ENCODE data around the gene PRODH. TPM values are rescaled to one million over a fixed set of nuclear protein-coding genes. Genes with fewer than 3 reads are reported as not detected.
"Not testable (repeated sequence)": the region's sequence is repeated elsewhere in the genome, so short reads cannot be mapped to it uniquely, and the experiment has no call there.

The PRODH gene
- polyA plus RNA-seq, 1 of the 3 experiments (the other 2 are of a cell fraction), result 0.03 TPM

DNA sequence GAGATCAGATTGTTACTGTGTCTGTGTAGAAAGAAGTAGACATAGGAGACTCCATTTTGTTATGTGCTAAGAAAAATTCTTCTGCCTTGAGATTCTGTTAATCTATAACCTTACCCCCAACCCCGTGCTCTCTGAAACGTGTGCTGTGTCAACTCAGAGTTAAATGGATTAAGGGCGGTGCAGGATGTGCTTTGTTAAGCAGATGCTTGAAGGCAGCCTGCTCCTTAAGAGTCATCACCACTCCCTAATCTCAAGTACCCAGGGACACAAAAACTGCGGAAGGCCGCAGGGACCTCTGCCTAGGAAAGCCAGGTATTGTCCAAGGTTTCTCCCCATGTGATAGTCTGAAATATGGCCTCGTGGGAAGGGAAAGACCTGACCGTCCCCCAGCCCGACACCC is 2.6 kb upstream of the PRODH start:
- H3K9me2 ChIP-seq; H3K27me3 ChIP-seq (ENCODE audit: insufficient read depth); H3K4me2 ChIP-seq; H3K36me3 ChIP-seq (replicated peaks in 1 of 2; ENCODE audit: control insufficient read depth in 1 of 2, insufficient read depth in 2 of 2, low read length in 1 of 2); H3K9me3 ChIP-seq; H4K20me1 ChIP-seq (ENCODE audit: insufficient read depth); DNase-seq; H3K4me3 ChIP-seq (ENCODE audit: low read depth in 2 of 2, low read length in 1 of 2); H3K27ac ChIP-seq (ENCODE audit: low read depth in 2 of 2, low read length in 1 of 2); H2AFZ ChIP-seq (ENCODE audit: low read depth); H3K4me1 ChIP-seq (ENCODE audit: control insufficient read depth in 1 of 2, insufficient read depth in 2 of 2, low read depth in 1 of 2, low read length in 1 of 2); H3K9ac ChIP-seq; H3F3A ChIP-seq (replicated peaks; ENCODE audit: insufficient read depth); POLR2A ChIA-PET; H3K79me2 ChIP-seq (ENCODE audit: insufficient read depth); CTCF ChIA-PET: not testable (repeated sequence)
- no CpG with 5 or more reads among the region's 8 CpGs for WGBS (ENCODE audit: low lambda C conversion rate)

DNA sequence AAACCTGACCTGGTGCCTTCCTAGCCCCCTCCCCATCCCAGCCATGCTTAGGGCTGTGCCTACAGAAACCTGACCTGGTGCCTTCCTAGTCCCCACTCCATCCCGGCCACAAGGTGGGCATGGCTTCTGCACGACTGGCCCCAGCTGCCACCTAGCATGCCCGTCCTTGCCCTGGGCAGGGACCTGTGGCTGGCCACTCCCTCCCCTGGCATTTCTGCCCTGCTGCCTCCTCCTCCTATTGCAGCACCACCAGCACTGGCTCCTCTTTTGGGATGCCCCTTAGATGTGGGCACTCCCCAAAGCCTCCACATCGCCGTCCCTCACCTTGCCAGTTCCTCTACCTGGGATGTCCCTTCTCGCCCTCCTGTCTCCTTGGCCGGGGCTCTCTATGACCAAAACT is 1.4 kb downstream of the PRODH start:
- H3K36me3 ChIP-seq (replicated peaks in 1 of 2; ENCODE audit: control insufficient read depth in 1 of 2, insufficient read depth in 2 of 2, low read length in 1 of 2); H3K9me3 ChIP-seq; DNase-seq; H3K4me2 ChIP-seq; H2AFZ ChIP-seq (ENCODE audit: low read depth); H3K4me1 ChIP-seq (ENCODE audit: control insufficient read depth in 1 of 2, insufficient read depth in 2 of 2, low read depth in 1 of 2, low read length in 1 of 2); H4K20me1 ChIP-seq (ENCODE audit: insufficient read depth); H3K79me2 ChIP-seq (ENCODE audit: insufficient read depth); H3F3A ChIP-seq (replicated peaks; ENCODE audit: insufficient read depth); H3K4me3 ChIP-seq (ENCODE audit: low read depth in 2 of 2, low read length in 1 of 2); H3K9me2 ChIP-seq; H3K9ac ChIP-seq; H3K27ac ChIP-seq (ENCODE audit: low read depth in 2 of 2, low read length in 1 of 2); POLR2A ChIA-PET; H3K27me3 ChIP-seq (ENCODE audit: insufficient read depth): not testable (repeated sequence)
- no CpG with 5 or more reads among the region's 7 CpGs for WGBS (ENCODE audit: low lambda C conversion rate)
- CTCF ChIA-PET, result interaction anchor here (1.1 to 3.6 kb wide), 2 partner anchors 19 to 26 kb away, joined by 4 to 16 read pairs; no protein-coding TSS in a partner anchor

DNA sequence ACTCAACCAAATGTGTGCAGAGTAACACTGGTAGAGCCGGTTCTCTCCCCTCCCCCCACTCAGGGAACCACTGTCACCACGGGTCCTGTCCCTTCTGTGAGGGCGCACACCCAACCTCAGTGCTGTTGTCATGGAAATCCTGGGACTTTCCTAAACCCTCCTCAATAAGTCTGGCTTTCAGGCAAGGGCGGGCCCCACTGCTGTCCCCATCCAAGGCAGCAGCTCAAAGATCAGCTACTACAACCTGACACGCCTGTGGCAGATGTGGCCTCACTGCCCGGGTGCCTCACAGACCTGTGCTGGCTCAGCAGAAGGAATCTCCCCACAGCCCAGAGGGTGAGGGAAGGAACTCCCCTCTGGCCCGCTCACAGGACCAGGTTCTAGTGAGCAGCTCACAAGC is 2.2 kb downstream of the PRODH start:
- H4K20me1 ChIP-seq (ENCODE audit: insufficient read depth), result no peaks in the 10 kb centered on the region
- no peaks in the 10 kb centered on the region for H3K4me1 ChIP-seq (ENCODE audit: control insufficient read depth in 1 of 2, insufficient read depth in 2 of 2, low read depth in 1 of 2, low read length in 1 of 2)
- no peaks in the 10 kb centered on the region for H3F3A ChIP-seq (replicated peaks; ENCODE audit: insufficient read depth)
- POLR2A ChIA-PET, result no interaction called here
- no peak overlapping the region for H2AFZ ChIP-seq (ENCODE audit: low read depth)
- CTCF ChIA-PET, result interaction anchor here (1.1 to 1.2 kb wide), 2 partner anchors 20 to 26 kb away, joined by 3 to 4 read pairs; no protein-coding TSS in a partner anchor
- H3K36me3 ChIP-seq (replicated peaks in 1 of 2; ENCODE audit: control insufficient read depth in 1 of 2, insufficient read depth in 2 of 2, low read length in 1 of 2), result no peaks in the 10 kb centered on the region
- no peak overlapping the region for H3K9ac ChIP-seq
- WGBS (ENCODE audit: low lambda C conversion rate), result no CpG with 5 or more reads among the region's 7 CpGs
- H3K9me3 ChIP-seq, result no peaks in the 10 kb centered on the region
- no peaks in the 10 kb centered on the region for H3K79me2 ChIP-seq (ENCODE audit: insufficient read depth)
- no peak overlapping the region for H3K27ac ChIP-seq (ENCODE audit: low read depth in 2 of 2, low read length in 1 of 2)
- H3K4me3 ChIP-seq (ENCODE audit: low read depth in 2 of 2, low read length in 1 of 2), result no peak overlapping the region
- no peaks in the 10 kb centered on the region for H3K27me3 ChIP-seq (ENCODE audit: insufficient read depth)
- no peak for DNase-seq
- H3K4me2 ChIP-seq, result no peak overlapping the region
- no peaks in the 10 kb centered on the region for H3K9me2 ChIP-seq
- TF ChIP-seq FOXJ3 (CRISPR knock-in tag; IDR thresholded peaks at IDR 0.05), result no peak
- TF ChIP-seq, protein P1, sequence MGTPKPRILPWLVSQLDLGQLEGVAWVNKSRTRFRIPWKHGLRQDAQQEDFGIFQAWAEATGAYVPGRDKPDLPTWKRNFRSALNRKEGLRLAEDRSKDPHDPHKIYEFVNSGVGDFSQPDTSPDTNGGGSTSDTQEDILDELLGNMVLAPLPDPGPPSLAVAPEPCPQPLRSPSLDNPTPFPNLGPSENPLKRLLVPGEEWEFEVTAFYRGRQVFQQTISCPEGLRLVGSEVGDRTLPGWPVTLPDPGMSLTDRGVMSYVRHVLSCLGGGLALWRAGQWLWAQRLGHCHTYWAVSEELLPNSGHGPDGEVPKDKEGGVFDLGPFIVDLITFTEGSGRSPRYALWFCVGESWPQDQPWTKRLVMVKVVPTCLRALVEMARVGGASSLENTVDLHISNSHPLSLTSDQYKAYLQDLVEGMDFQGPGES (IDR thresholded peaks at IDR 0.05; ENCODE audit: low read depth, low read length), result no peak
- TF ChIP-seq FOXM1 (IDR thresholded peaks at IDR 0.05; ENCODE audit: low read depth), result no peak
- TF ChIP-seq, protein P2, sequence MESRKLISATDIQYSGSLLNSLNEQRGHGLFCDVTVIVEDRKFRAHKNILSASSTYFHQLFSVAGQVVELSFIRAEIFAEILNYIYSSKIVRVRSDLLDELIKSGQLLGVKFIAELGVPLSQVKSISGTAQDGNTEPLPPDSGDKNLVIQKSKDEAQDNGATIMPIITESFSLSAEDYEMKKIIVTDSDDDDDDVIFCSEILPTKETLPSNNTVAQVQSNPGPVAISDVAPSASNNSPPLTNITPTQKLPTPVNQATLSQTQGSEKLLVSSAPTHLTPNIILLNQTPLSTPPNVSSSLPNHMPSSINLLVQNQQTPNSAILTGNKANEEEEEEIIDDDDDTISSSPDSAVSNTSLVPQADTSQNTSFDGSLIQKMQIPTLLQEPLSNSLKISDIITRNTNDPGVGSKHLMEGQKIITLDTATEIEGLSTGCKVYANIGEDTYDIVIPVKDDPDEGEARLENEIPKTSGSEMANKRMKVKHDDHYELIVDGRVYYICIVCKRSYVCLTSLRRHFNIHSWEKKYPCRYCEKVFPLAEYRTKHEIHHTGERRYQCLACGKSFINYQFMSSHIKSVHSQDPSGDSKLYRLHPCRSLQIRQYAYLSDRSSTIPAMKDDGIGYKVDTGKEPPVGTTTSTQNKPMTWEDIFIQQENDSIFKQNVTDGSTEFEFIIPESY (IDR thresholded peaks at IDR 0.05; ENCODE audit: borderline replicate concordance, low read depth), result no peak
- TF ChIP-seq SIN3A (IDR thresholded peaks at IDR 0.05; ENCODE audit: borderline replicate concordance, low read depth, low read length), result no peak
- TF ChIP-seq EP300 (IDR thresholded peaks at IDR 0.05; ENCODE audit: borderline replicate concordance in 1 of 2, low read depth in 1 of 2, low read length in 1 of 2), result no peak
- TF ChIP-seq ELF1 (IDR thresholded peaks at IDR 0.05), result no peak
- no peak for TF ChIP-seq FOSL2 (IDR thresholded peaks at IDR 0.05; ENCODE audit: borderline replicate concordance, low read depth)
- no peak for TF ChIP-seq RAD21 (IDR thresholded peaks at IDR 0.05; ENCODE audit: low read length)
- TF ChIP-seq GATA2 (CRISPR knock-in tag; IDR thresholded peaks at IDR 0.05), result no peak
- TF ChIP-seq, protein P3, sequence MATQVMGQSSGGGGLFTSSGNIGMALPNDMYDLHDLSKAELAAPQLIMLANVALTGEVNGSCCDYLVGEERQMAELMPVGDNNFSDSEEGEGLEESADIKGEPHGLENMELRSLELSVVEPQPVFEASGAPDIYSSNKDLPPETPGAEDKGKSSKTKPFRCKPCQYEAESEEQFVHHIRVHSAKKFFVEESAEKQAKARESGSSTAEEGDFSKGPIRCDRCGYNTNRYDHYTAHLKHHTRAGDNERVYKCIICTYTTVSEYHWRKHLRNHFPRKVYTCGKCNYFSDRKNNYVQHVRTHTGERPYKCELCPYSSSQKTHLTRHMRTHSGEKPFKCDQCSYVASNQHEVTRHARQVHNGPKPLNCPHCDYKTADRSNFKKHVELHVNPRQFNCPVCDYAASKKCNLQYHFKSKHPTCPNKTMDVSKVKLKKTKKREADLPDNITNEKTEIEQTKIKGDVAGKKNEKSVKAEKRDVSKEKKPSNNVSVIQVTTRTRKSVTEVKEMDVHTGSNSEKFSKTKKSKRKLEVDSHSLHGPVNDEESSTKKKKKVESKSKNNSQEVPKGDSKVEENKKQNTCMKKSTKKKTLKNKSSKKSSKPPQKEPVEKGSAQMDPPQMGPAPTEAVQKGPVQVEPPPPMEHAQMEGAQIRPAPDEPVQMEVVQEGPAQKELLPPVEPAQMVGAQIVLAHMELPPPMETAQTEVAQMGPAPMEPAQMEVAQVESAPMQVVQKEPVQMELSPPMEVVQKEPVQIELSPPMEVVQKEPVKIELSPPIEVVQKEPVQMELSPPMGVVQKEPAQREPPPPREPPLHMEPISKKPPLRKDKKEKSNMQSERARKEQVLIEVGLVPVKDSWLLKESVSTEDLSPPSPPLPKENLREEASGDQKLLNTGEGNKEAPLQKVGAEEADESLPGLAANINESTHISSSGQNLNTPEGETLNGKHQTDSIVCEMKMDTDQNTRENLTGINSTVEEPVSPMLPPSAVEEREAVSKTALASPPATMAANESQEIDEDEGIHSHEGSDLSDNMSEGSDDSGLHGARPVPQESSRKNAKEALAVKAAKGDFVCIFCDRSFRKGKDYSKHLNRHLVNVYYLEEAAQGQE (IDR thresholded peaks at IDR 0.05; ENCODE audit: low read depth, low read length), result no peak
- TF ChIP-seq, protein P4, sequence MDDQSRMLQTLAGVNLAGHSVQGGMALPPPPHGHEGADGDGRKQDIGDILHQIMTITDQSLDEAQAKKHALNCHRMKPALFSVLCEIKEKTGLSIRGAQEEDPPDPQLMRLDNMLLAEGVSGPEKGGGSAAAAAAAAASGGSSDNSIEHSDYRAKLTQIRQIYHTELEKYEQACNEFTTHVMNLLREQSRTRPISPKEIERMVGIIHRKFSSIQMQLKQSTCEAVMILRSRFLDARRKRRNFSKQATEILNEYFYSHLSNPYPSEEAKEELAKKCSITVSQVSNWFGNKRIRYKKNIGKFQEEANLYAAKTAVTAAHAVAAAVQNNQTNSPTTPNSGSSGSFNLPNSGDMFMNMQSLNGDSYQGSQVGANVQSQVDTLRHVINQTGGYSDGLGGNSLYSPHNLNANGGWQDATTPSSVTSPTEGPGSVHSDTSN (IDR thresholded peaks at IDR 0.05), result no peak
- TF ChIP-seq GABPA (IDR thresholded peaks at IDR 0.05; ENCODE audit: low read depth), result no peak
